GM19023 (cell line): ENCODE results near the gene ARHGDIB.

ENCODE experiments used
- ATAC-seq: cut with Tn5 transposase; IDR thresholded peaks from one replicate; pipeline ENCODE4 v1.9.1; 2021; ENCODE audit warnings: mild to moderate bottlenecking, moderate library complexity; ENCODE audit not compliant: unreplicated experiment

The ARHGDIB gene

GRCh38 chr12:14934511-14934910 is 26.9 kb downstream of the ARHGDIB start:
- no peak for ATAC-seq

- ATAC-seq = no peak
Measured at GRCh38 chr12:14931791-14932560, 29.4 kb downstream of the ARHGDIB start.

- no peak for ATAC-seq
Measured at GRCh38 chr12:14931359-14931758, 30.0 kb downstream of the ARHGDIB start.

- no peak for ATAC-seq
Measured at GRCh38 chr12:14930299-14930698, 31.1 kb downstream of the ARHGDIB start.

- no peak for ATAC-seq
Measured at GRCh38 chr12:14928931-14929330, 32.5 kb downstream of the ARHGDIB start.

- ATAC-seq = no peak
Measured at GRCh38 chr12:14927267-14927666, 34.1 kb downstream of the ARHGDIB start.

- ATAC-seq = no peak
Measured at GRCh38 chr12:14924541-14924940, 36.9 kb downstream of the ARHGDIB start.

- ATAC-seq = no peak
Measured at GRCh38 chr12:14923944-14924343, 37.5 kb downstream of the ARHGDIB start.

- ATAC-seq = no peak
Measured at GRCh38 chr12:14921218-14921617, 40.2 kb downstream of the ARHGDIB start.

- ATAC-seq = no peak
Measured at GRCh38 chr12:14920475-14921126, 40.8 kb downstream of the ARHGDIB start.

GRCh38 chr12:14919455-14919854 is 41.9 kb downstream of the ARHGDIB start:
- no peak for ATAC-seq

- no peak for ATAC-seq
Measured at GRCh38 chr12:14915736-14916135, 45.7 kb downstream of the ARHGDIB start.

- no peak for ATAC-seq
Measured at GRCh38 chr12:14913381-14913781, 48.0 kb downstream of the ARHGDIB start.

GRCh38 chr12:14911131-14911530 is 50.3 kb downstream of the ARHGDIB start:
- no peak for ATAC-seq

- ATAC-seq = no peak
Measured at GRCh38 chr12:14910090-14910915, 51.1 kb downstream of the ARHGDIB start.

GRCh38 chr12:14907953-14908352 is 53.4 kb downstream of the ARHGDIB start:
- no peak for ATAC-seq

GRCh38 chr12:14906114-14906513 is 55.3 kb downstream of the ARHGDIB start:
- ATAC-seq = no peak

GRCh38 chr12:14905269-14906004 is 56.0 kb downstream of the ARHGDIB start:
- no peak for ATAC-seq

- ATAC-seq = no peak
Measured at GRCh38 chr12:14904854-14905253, 56.5 kb downstream of the ARHGDIB start.

- ATAC-seq = no peak
Measured at GRCh38 chr12:14903386-14904098, 57.9 kb downstream of the ARHGDIB start.
